GM12878 (cell line): ENCODE measurements around the gene COL5A1. TPM values are rescaled to one million over a fixed set of nuclear protein-coding genes. Genes with fewer than 3 reads are reported as not detected.

ENCODE experiments used
- ATAC-seq: fragments of 200-7000 bp; cut with Tn5 transposase; 3 replicates; pipeline ENCODE4 v1.9.1; 2020; ENCODE audit warnings: mild to moderate bottlenecking, moderate library complexity
- BruUV-seq: library from RNA; stranded (reverse); fragments of 400-500 nt; replicated peaks from 2 replicates; lab custom pipeline; 2021; lab: Mats Ljungman, UMichigan
- CTCF ChIA-PET: fragments of 300-600 bp; sonication (Branson Sonifier 250); formaldehyde crosslinking; extraction: SDS; loops from one replicate; lab custom pipeline; 2021; ENCODE audit warnings: inconsistent platforms; lab: Yijun Ruan, JAX
- POLR2A ChIA-PET: fragments of 350-600 bp; formaldehyde crosslinking; extraction: SDS; loops from one replicate; lab custom pipeline; 2021; ENCODE audit warnings: inconsistent platforms; lab: Charles Lee
- RAD21 ChIA-PET: fragments of 300-600 bp; sonication (Branson Sonifier 250); formaldehyde crosslinking; loops from one replicate; lab custom pipeline; 2023; ENCODE audit warnings: antibody characterized with exemption; ENCODE audit not compliant: unreplicated experiment; lab: Charles Lee
- SMC1A ChIA-PET: fragments of 300-600 bp; sonication (Branson Sonifier 250); formaldehyde crosslinking; loops from one replicate; lab custom pipeline; 2023; ENCODE audit not compliant: unreplicated experiment, uncharacterized antibody; lab: Charles Lee
- DNase-seq: peaks from one replicate; pipeline ENCODE4 v3.0.0-alpha.2; 2011; ENCODE audit warnings: low read depth, low spot score
- FAIRE-seq: peaks from 3 replicates; lab custom pipeline; 2011; peaks lifted over from hg19 to GRCh38; lab: Jason Lieb, UNC
- H2AFZ ChIP-seq: 2 replicates; pipeline ENCODE4 v1.6.0; 2011; ENCODE audit warnings: low read depth, low read length, control low read depth; ENCODE audit not compliant: control insufficient read depth
- H3K27ac ChIP-seq: 2 replicates; pipeline ENCODE4 v1.5.1; 2011; ENCODE audit warnings: control low read depth; ENCODE audit not compliant: control insufficient read depth, insufficient read depth
- H3K27me3 ChIP-seq, 2 experiments: replicated peaks in 1 of 2; 2 replicates each; pipeline versions ENCODE4 v1.6.0 to v1.6.1; 2011; ENCODE audit warnings: low read length in 1 of 2; ENCODE audit not compliant: control insufficient read depth in 2 of 2, insufficient read depth in 2 of 2
- H3K36me3 ChIP-seq, 2 experiments: 2 replicates each; pipeline ENCODE4 v1.5.1; 2011; ENCODE audit warnings: low read length in 1 of 2; ENCODE audit not compliant: control insufficient read depth in 2 of 2, insufficient read depth in 2 of 2
- H3K4me1 ChIP-seq: 2 replicates; pipeline ENCODE4 v1.6.1; 2011; ENCODE audit warnings: mild to moderate bottlenecking, low read length, moderate library complexity, mixed read lengths; ENCODE audit not compliant: control insufficient read depth, insufficient read depth
- H3K4me2 ChIP-seq: 2 replicates; pipeline ENCODE4 v1.6.0; 2011; ENCODE audit warnings: control low read depth; ENCODE audit not compliant: control insufficient read depth, insufficient read depth
- H3K4me3 ChIP-seq: fragments of 200-600 bp; sonication (generic); 2 replicates; pipeline ENCODE4 v1.5.1; 2016
- H3K79me2 ChIP-seq: 2 replicates; pipeline ENCODE4 v1.6.0; 2011; ENCODE audit warnings: low read length; ENCODE audit not compliant: control insufficient read depth, insufficient read depth
- H3K9ac ChIP-seq: 2 replicates; pipeline ENCODE4 v1.8.0; 2011; ENCODE audit warnings: low read length, control low read depth, mixed read lengths; ENCODE audit not compliant: control insufficient read depth, insufficient read depth
- H3K9me3 ChIP-seq: replicated peaks from 3 replicates; pipeline ENCODE4 v1.5.1; 2011; ENCODE audit warnings: mild to moderate bottlenecking, low read length; ENCODE audit not compliant: control insufficient read depth, insufficient read depth
- H4K20me1 ChIP-seq: 2 replicates; pipeline ENCODE4 v1.6.0; 2011; ENCODE audit not compliant: control insufficient read depth, insufficient read depth
- ASH2L ChIP-seq: fragments of 300-600, 200-600 bp; sonication (generic); IDR thresholded peaks from 2 replicates; pipeline ENCODE4 v1.6.1; 2017; ENCODE audit warnings: low read depth, mild to moderate bottlenecking, borderline replicate concordance
- CBX3 ChIP-seq: fragments of 200-600 bp; sonication (generic); IDR thresholded peaks from 2 replicates; pipeline ENCODE4 v1.6.1; 2016; ENCODE audit warnings: low read depth, borderline replicate concordance
- ETV6 ChIP-seq, 2 experiments: fragments of 450-650 bp in 1 of 2; IDR thresholded peaks in 1 of 2; conservative IDR thresholded peaks in 1 of 2; 2 replicates each; pipeline ENCODE4 v1.6.1; 2014; ENCODE audit warnings: antibody characterized with exemption in 1 of 2, borderline replicate concordance in 1 of 2, low read depth in 1 of 2, mild to moderate bottlenecking in 1 of 2, moderate library complexity in 1 of 2
- FOXK2 ChIP-seq: fragments of 450-650 bp; IDR thresholded peaks from 2 replicates; pipeline ENCODE4 v1.6.1; 2017; ENCODE audit warnings: mild to moderate bottlenecking, moderate library complexity
- MEF2B ChIP-seq: fragments of 450-650 bp; IDR thresholded peaks from 2 replicates; pipeline ENCODE4 v1.6.1; 2018; ENCODE audit warnings: mild to moderate bottlenecking, moderate library complexity; ENCODE audit not compliant: partially characterized antibody, poor library complexity, severe bottlenecking
- ZNF384 ChIP-seq: IDR thresholded peaks from 2 replicates; pipeline ENCODE4 v1.6.1; 2012; ENCODE audit warnings: low read depth, mild to moderate bottlenecking, low read length, improper control_type of control experiment, borderline replicate concordance
- WGBS: methylation state at CpG from one replicate; pipeline ENCODE4 v1.1.6; 2016; ENCODE audit warnings: low lambda C conversion rate; ENCODE audit not compliant: insufficient replicate concordance, insufficient coverage; ENCODE audit errors: missing lambda C conversion rate; 5-methylcytosine and 5-hydroxymethylcytosine counted together
- in situ Hi-C: fragments of 300-500 bp; cut with MboI; formaldehyde crosslinking; loops from 9 replicates; pipeline ENCODE4 v1.14.3; 2018; ENCODE audit warnings: mixed read lengths
- intact Hi-C: fragments of 100-400 bp; cut with micrococcal nuclease; formaldehyde crosslinking; loops from one replicate; pipeline ENCODE4 v1.14.2; 2022; ENCODE audit not compliant: unreplicated experiment
- polyA plus RNA-seq, 11 experiments: library from polyadenylated mRNA; depleted of rRNA in 4 of 11; unstranded in 6 of 11; stranded (reverse) in 5 of 11; fragments of >200 nt; fragmentation: Nextera tagmentation in 4 of 11; fragmentation: Illumina TruSeq in 1 of 11; extraction: Ambion mirVana in 4 of 11; extraction: Trizol in 1 of 11; gene quantifications; 1 replicate in 1 of 11; 2 replicates in 10 of 11; pipeline versions ENCODE4 v1.2.1 to v1.2.3, GENCODE V29; 2011 to 2016; ENCODE audit warnings: inconsistent platforms in 2 of 11, missing spikeins in 2 of 11, low read depth in 1 of 11
- total RNA-seq, 4 experiments: library from RNA; depleted of rRNA in 3 of 4; stranded (reverse); fragments of >200 nt in 3 of 4; fragmentation: Illumina TruSeq in 1 of 4; extraction: Trizol in 1 of 4; gene quantifications; 2 replicates each; pipeline versions ENCODE4 v1.2.1 to v1.2.3, GENCODE V29; 2013 to 2021

The COL5A1 gene
- total and polyA plus RNA-seq, 10 of the 15 experiments (the other 5 are each of a cell fraction or from before 2014, with no cell fraction given): under 0.01 to 0.15 (median 0.13) TPM; not detected in 4

DNA sequence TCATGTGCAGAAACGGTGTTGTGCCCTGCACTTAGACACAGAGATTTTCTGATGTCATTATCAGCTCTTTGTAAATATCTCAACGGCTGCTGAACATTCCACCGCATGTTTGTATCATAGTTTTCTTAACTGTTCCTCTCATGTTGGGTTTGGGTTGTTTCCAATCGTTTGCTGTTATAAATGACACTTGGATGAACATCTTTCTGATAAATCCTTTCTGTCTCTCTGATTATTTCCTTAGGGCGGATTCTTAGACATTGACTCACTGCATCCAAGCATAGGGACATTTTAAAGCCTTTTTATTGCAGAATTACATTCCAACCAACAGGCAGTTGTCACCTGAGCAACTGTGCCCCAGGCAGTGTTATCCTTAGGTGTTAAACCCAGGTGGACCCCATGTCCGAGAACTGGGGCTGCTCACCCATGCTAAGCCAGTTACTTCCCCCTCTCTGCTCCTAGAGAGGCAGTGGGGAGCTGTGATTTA is 28.5 kb downstream of the COL5A1 start (continued):
- TF ChIP-seq FOXK2: no peak

DNA sequence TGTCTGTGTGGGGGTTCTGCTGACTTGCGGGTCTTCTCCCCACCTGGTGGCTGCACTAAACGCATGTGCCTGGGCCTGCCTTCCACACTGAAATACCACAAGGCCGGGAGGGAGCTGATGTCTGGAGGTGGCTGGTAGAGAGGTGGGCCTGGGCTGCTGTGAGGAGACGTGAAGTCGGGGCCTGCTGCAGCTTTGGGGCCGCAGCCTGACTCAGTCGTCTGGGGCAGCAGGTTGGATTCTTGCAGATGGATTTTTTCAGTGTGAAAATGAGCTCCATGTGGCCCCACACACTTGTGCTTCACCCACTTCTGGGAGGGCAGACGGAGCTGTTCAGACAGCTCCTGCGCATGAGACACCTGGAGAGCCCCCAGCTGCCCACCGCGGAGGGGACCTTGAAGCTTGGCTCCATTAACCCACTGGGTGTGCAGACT is 29.3 kb downstream of the COL5A1 start:
- H2AFZ ChIP-seq: no peak overlapping the region
- BruUV-seq: no TSS peak
- in situ Hi-C loops: no loop called here
- no peak overlapping the region for H3K9ac ChIP-seq
- no peak for TF ChIP-seq ZNF384
- no peak for TF ChIP-seq MEF2B
- TF ChIP-seq CBX3: no peak
- TF ChIP-seq ASH2L: no peak
- no peak for TF ChIP-seq ETV6 (conservative IDR thresholded peaks at IDR 0.05 in 1 of 2, IDR thresholded peaks at IDR 0.05 in 1 of 2; ENCODE audit: borderline replicate concordance in 1 of 2, low read depth in 1 of 2)
- POLR2A ChIA-PET: no interaction called here
- ATAC-seq: no peak
- RAD21 ChIA-PET: no interaction called here
- no peak overlapping the region for H3K27ac ChIP-seq
- no peak overlapping the region for H3K4me3 ChIP-seq
- H3K4me2 ChIP-seq: no peak overlapping the region
- no peak for DNase-seq
- H3K27me3 ChIP-seq: no peaks in the 10 kb centered on the region
- 27% methylated on average over 11 of the region's 11 CpGs for WGBS
- H3K79me2 ChIP-seq: no peaks in the 10 kb centered on the region
- CTCF ChIA-PET: no interaction called here
- FAIRE-seq: no peak
- SMC1A ChIA-PET: no interaction called here
- intact Hi-C loops: no loop called here
- H3K4me1 ChIP-seq: no peaks in the 10 kb centered on the region
- H3K9me3 ChIP-seq: no peaks in the 10 kb centered on the region
- H3K36me3 ChIP-seq: no peaks in the 10 kb centered on the region
- H4K20me1 ChIP-seq: no peaks in the 10 kb centered on the region
